K562 (cell line): ENCODE data around the gene CLPSL1. TPM values are rescaled to one million over a fixed set of nuclear protein-coding genes. Genes with fewer than 3 reads are reported as not detected.

Experiments
- CHD1 ChIP-seq: fragments of 200-600 bp; sonication (generic); IDR thresholded peaks from one replicate; pipeline ENCODE4 v1.6.1; 2012; ENCODE audit warnings: mild to moderate bottlenecking, moderate library complexity, low read length, inconsistent platforms
- FOXK1 ChIP-seq: sonication (generic); formaldehyde crosslinking; IDR thresholded peaks from 2 replicates; pipeline ENCODE4 v1.8.0; 2022; ENCODE audit warnings: missing genetic modification reagents, mild to moderate bottlenecking, borderline replicate concordance
- GTF2A2 ChIP-seq: IDR thresholded peaks from 2 replicates; pipeline ENCODE4 v1.6.1; 2016; ENCODE audit warnings: mild to moderate bottlenecking, missing genetic modification characterization, missing compliant biosample characterization
- KDM4B ChIP-seq, 2 experiments: fragments of 450-650 bp in 1 of 2; sonication (generic) in 1 of 2; IDR thresholded peaks; 2 replicates each; pipeline ENCODE4 v1.6.1; 2016 to 2017; ENCODE audit warnings: borderline replicate concordance in 2 of 2, antibody characterized with exemption in 1 of 2, low read depth in 1 of 2, mild to moderate bottlenecking in 1 of 2
- NELFE ChIP-seq: IDR thresholded peaks from 2 replicates; pipeline ENCODE4 v1.6.1; 2011; ENCODE audit warnings: mild to moderate bottlenecking; ENCODE audit not compliant: insufficient read depth, insufficient read length
- NONO ChIP-seq, 2 experiments: fragments of 200-400 bp in 1 of 2; fragments of 450-650 bp in 1 of 2; formaldehyde crosslinking in 1 of 2; IDR thresholded peaks; 2 replicates each; pipeline ENCODE4 v1.6.1; 2017; ENCODE audit warnings: low read depth in 2 of 2, mild to moderate bottlenecking in 2 of 2, moderate library complexity in 2 of 2, low read length in 1 of 2
- NR3C1 ChIP-seq: sonication (generic); formaldehyde crosslinking; IDR thresholded peaks from 2 replicates; pipeline ENCODE4 v1.8.1; 2022; ENCODE audit warnings: missing genetic modification reagents
- PURB ChIP-seq: sonication (generic); formaldehyde crosslinking; IDR thresholded peaks from 2 replicates; pipeline ENCODE4 v1.9.0; 2021; ENCODE audit warnings: low read depth, mild to moderate bottlenecking, missing genetic modification reagents
- SNRNP70 ChIP-seq: fragments of 200-400 bp; formaldehyde crosslinking; optimal IDR thresholded peaks from 2 replicates; pipeline ENCODE3; 2017; ENCODE audit warnings: low read depth, low read length
- TAF9B ChIP-seq: fragments of 450-650 bp; IDR thresholded peaks from 2 replicates; pipeline ENCODE4 v1.6.1; 2018; ENCODE audit warnings: mild to moderate bottlenecking; ENCODE audit not compliant: partially characterized antibody
- TEAD4 ChIP-seq, 2 experiments: sonication (generic) in 1 of 2; formaldehyde crosslinking in 1 of 2; IDR thresholded peaks; 2 replicates each; pipeline versions ENCODE4 v1.6.1 to v1.8.0; 2012 to 2022; ENCODE audit warnings: borderline replicate concordance in 1 of 2, inconsistent platforms in 1 of 2, low read length in 1 of 2, mild to moderate bottlenecking in 1 of 2, missing genetic modification reagents in 1 of 2
- ZNF253 ChIP-seq: fragments of 250-450 bp; sonication (Bioruptor Pico); conservative IDR thresholded peaks from 2 replicates; pipeline ENCODE4 v1.6.1; 2021; ENCODE audit warnings: mild to moderate bottlenecking
- polyA plus RNA-seq, 8 experiments: library from polyadenylated mRNA; depleted of rRNA in 4 of 8; stranded (reverse) in 5 of 8; unstranded in 3 of 8; fragments of >200 nt; fragmentation: Nextera tagmentation in 2 of 8; fragmentation: Illumina TruSeq in 1 of 8; extraction: Ambion mirVana in 2 of 8; extraction: Trizol in 1 of 8; gene quantifications; 2 replicates each; pipeline versions ENCODE4 v1.2.1 to v1.2.3, GENCODE V29; 2011 to 2014; ENCODE audit warnings: inconsistent platforms in 1 of 8, missing spikeins in 1 of 8
- total RNA-seq, 7 experiments: library from RNA; depleted of rRNA in 6 of 7; stranded (reverse); fragments of >200 nt in 6 of 7; fragmentation: Illumina TruSeq in 2 of 7; extraction: Trizol in 2 of 7; gene quantifications; 2 replicates each; pipeline versions ENCODE4 v1.2.1 to v1.2.3, GENCODE V29; 2011 to 2021; ENCODE audit warnings: low replicate concordance in 1 of 7
- TF ChIP-seq, protein P1 (sequence below), 2 experiments: fragments of 450-650 bp; formaldehyde crosslinking in 1 of 2; IDR thresholded peaks; 2 replicates each; pipeline versions ENCODE4 v1.4.0 to v1.6.1; 2014 to 2020; ENCODE audit warnings: mild to moderate bottlenecking in 2 of 2, borderline replicate concordance in 1 of 2, low read depth in 1 of 2
- TF ChIP-seq, protein P2 (sequence below): sonication (generic); formaldehyde crosslinking; IDR thresholded peaks from 2 replicates; pipeline ENCODE4 v1.5.0; 2020; ENCODE audit warnings: missing genetic modification reagents

CLPSL1 gene
- total and polyA plus RNA-seq, 9 of the 15 experiments (the other 6 are each of a cell fraction or from before 2014, with no cell fraction given) = not detected

DNA sequence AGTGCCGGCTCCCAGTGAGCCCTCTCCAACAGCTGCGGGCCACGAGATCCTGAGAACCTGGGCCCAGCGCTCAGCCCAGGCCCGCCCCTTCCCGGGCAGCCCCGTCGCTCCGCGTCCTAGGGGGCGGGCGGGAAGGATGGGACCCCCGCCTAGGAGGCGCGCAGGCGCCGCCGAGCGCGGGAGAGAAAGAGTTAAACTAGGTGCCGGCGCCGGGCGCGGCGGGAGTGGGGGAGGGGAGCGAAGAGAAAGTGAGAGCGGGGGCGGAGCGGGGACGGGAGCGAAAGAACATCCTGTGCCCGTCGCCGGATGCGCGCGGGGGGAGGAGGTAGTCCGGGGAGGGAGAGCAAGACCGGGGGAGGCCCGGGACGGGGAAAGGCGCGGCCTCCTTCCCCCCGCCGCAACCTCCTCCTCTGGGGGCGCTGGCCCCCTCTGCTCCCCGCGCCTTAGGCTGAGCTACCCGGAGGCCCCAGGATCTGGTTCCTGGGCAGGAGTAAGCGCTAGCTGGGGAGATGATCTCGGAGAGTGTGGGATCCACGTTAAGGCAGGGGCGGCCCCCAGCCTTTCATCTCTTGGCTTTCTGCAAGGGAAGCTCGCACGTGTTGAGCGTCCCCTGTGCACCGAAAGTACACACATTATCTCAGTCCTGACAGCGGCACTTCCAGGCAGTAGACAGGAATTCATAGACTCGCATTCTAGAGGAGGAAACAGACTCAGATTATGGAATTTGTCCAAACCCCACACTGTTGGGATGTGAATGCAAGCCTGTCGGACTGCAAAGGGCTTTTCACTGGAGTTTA lies 48.9 kb upstream of the CLPSL1 start (continued):
- TF ChIP-seq, protein P1, sequence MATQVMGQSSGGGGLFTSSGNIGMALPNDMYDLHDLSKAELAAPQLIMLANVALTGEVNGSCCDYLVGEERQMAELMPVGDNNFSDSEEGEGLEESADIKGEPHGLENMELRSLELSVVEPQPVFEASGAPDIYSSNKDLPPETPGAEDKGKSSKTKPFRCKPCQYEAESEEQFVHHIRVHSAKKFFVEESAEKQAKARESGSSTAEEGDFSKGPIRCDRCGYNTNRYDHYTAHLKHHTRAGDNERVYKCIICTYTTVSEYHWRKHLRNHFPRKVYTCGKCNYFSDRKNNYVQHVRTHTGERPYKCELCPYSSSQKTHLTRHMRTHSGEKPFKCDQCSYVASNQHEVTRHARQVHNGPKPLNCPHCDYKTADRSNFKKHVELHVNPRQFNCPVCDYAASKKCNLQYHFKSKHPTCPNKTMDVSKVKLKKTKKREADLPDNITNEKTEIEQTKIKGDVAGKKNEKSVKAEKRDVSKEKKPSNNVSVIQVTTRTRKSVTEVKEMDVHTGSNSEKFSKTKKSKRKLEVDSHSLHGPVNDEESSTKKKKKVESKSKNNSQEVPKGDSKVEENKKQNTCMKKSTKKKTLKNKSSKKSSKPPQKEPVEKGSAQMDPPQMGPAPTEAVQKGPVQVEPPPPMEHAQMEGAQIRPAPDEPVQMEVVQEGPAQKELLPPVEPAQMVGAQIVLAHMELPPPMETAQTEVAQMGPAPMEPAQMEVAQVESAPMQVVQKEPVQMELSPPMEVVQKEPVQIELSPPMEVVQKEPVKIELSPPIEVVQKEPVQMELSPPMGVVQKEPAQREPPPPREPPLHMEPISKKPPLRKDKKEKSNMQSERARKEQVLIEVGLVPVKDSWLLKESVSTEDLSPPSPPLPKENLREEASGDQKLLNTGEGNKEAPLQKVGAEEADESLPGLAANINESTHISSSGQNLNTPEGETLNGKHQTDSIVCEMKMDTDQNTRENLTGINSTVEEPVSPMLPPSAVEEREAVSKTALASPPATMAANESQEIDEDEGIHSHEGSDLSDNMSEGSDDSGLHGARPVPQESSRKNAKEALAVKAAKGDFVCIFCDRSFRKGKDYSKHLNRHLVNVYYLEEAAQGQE (IDR thresholded peaks at IDR 0.05; ENCODE audit: borderline replicate concordance) = no peak
- TF ChIP-seq, protein P1 (CRISPR knock-in tag; IDR thresholded peaks at IDR 0.05; ENCODE audit: low read depth) = no peak
- TF ChIP-seq GTF2A2 (tag) = 0 out of 2 replicates have a peak, but pooled peaks have one; percentile 50
- TF ChIP-seq, protein P2, sequence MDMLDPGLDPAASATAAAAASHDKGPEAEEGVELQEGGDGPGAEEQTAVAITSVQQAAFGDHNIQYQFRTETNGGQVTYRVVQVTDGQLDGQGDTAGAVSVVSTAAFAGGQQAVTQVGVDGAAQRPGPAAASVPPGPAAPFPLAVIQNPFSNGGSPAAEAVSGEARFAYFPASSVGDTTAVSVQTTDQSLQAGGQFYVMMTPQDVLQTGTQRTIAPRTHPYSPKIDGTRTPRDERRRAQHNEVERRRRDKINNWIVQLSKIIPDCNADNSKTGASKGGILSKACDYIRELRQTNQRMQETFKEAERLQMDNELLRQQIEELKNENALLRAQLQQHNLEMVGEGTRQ (CRISPR knock-in tag) = no peak
- TF ChIP-seq NELFE = no peak
- peak; percentile 11; the same call in 1 of the 2 replicates for TF ChIP-seq TEAD4 (IDR thresholded peaks at IDR 0.05; ENCODE audit: low read length)
- TF ChIP-seq TEAD4 (CRISPR knock-in tag; IDR thresholded peaks at IDR 0.05; ENCODE audit: borderline replicate concordance) = no peak
- no peak for TF ChIP-seq NONO (IDR thresholded peaks at IDR 0.05; ENCODE audit: low read depth in 2 of 2, low read length in 1 of 2)
- no peak for TF ChIP-seq NR3C1 (CRISPR knock-in tag)
- no peak for TF ChIP-seq FOXK1 (CRISPR knock-in tag)
- no peak for TF ChIP-seq TAF9B
- peak in 1 of 2 experiments; percentile 84; a peak in 2 of 4 replicates for TF ChIP-seq KDM4B (IDR thresholded peaks at IDR 0.05; ENCODE audit: borderline replicate concordance in 2 of 2, low read depth in 1 of 2)
- TF ChIP-seq CHD1 = no peak
- no peak for TF ChIP-seq PURB (CRISPR knock-in tag)
- no peak for TF ChIP-seq SNRNP70
- TF ChIP-seq ZNF253 (CRISPR knock-in tag) = no peak
